Measurements from ENCODE around the gene GMDS. TPM values are rescaled to one million over a fixed set of nuclear protein-coding genes. Genes with fewer than 3 reads are reported as not detected.

GMDS gene
- total and polyA plus RNA-seq, 2 experiments from 2014 or later: 30.1 to 36.5 TPM

- Mint-ChIP-seq H3K27ac (peak overlapping the region; percentile 21; the same call in 1 of the 2 replicates), H3K27me3 (ENCODE audit: insufficient read depth, low read depth, poor library complexity) (peaks cover 1% of the 10 kb centered on the region), H3K9me3 (0 out of 3 replicates have a peak, but pooled peaks cover 4% of the 10 kb centered on the region), H3K36me3 (ENCODE audit: low read depth) (peaks cover 3% of the 10 kb centered on the region; the same call in 1 of the 3 replicates), H3K4me1 (peaks cover 29% of the 10 kb centered on the region), H3K4me3 (no peak overlapping the region)
- no peaks in the 10 kb centered on the region for H3K79me2 ChIP-seq (replicated peaks; ENCODE audit: insufficient read depth)
- no peaks in the 10 kb centered on the region for H3K36me3 ChIP-seq (ENCODE audit: insufficient read depth)
- ATAC-seq: no peak
- TF ChIP-seq, protein P1, sequence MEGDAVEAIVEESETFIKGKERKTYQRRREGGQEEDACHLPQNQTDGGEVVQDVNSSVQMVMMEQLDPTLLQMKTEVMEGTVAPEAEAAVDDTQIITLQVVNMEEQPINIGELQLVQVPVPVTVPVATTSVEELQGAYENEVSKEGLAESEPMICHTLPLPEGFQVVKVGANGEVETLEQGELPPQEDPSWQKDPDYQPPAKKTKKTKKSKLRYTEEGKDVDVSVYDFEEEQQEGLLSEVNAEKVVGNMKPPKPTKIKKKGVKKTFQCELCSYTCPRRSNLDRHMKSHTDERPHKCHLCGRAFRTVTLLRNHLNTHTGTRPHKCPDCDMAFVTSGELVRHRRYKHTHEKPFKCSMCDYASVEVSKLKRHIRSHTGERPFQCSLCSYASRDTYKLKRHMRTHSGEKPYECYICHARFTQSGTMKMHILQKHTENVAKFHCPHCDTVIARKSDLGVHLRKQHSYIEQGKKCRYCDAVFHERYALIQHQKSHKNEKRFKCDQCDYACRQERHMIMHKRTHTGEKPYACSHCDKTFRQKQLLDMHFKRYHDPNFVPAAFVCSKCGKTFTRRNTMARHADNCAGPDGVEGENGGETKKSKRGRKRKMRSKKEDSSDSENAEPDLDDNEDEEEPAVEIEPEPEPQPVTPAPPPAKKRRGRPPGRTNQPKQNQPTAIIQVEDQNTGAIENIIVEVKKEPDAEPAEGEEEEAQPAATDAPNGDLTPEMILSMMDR (conservative IDR thresholded peaks at IDR 0.05; ENCODE audit: low read depth in 2 of 2): no peak
- no peak for TF ChIP-seq STAT1 (IDR thresholded peaks at IDR 0.05; ENCODE audit: unreplicated experiment)
- no peaks in the 10 kb centered on the region for H3K27me3 ChIP-seq (ENCODE audit: insufficient read depth)
- H4K20me1 ChIP-seq (replicated peaks; ENCODE audit: insufficient read depth): no peaks in the 10 kb centered on the region
- no peak overlapping the region for H3K27ac ChIP-seq (ENCODE audit: low read depth)
- H3K9me2 ChIP-seq (ENCODE audit: insufficient read depth): no peaks in the 10 kb centered on the region
- no peak for DNase-seq (ENCODE audit: low spot score)
- H2AFZ ChIP-seq: no peak overlapping the region
- peaks cover 37% of the 10 kb centered on the region for H3K4me1 ChIP-seq (ENCODE audit: insufficient read depth)
- H3K4me3 ChIP-seq: no peak overlapping the region
- H3K4me2 ChIP-seq: no peak overlapping the region
- H3F3A ChIP-seq (replicated peaks; ENCODE audit: low read depth): no peaks in the 10 kb centered on the region
These were observed 413.0 kb downstream of the GMDS start for GRCh38 chr6:1832358-1832757.

GRCh38 chr6:1827984-1828793 lies 417.2 kb downstream of the GMDS start:
- Mint-ChIP-seq H3K27ac (no peak overlapping the region), H3K9me3 (0 out of 3 replicates have a peak, but pooled peaks cover 4% of the 10 kb centered on the region), H3K4me1 (peaks cover 9% of the 10 kb centered on the region), H3K27me3 (ENCODE audit: insufficient read depth, low read depth, poor library complexity) (no peaks in the 10 kb centered on the region), H3K4me3 (no peak overlapping the region), H3K36me3 (ENCODE audit: low read depth) (peaks cover 3% of the 10 kb centered on the region; the same call in 1 of the 3 replicates)
- ATAC-seq (no peak), DNase-seq (ENCODE audit: low spot score) (no peak)
- H3K4me2 ChIP-seq: no peak overlapping the region
- H3K4me3 ChIP-seq: no peak overlapping the region
- no peaks in the 10 kb centered on the region for H3F3A ChIP-seq (replicated peaks; ENCODE audit: low read depth)
- H3K27me3 ChIP-seq (ENCODE audit: insufficient read depth): no peaks in the 10 kb centered on the region
- H3K36me3 ChIP-seq (ENCODE audit: insufficient read depth): no peaks in the 10 kb centered on the region
- H3K79me2 ChIP-seq (replicated peaks; ENCODE audit: insufficient read depth): no peaks in the 10 kb centered on the region
- no peaks in the 10 kb centered on the region for H4K20me1 ChIP-seq (replicated peaks; ENCODE audit: insufficient read depth)
- H3K4me1 ChIP-seq (ENCODE audit: insufficient read depth): peaks cover 4% of the 10 kb centered on the region; the same call in 1 of the 2 replicates
- no peak overlapping the region for H2AFZ ChIP-seq
- H3K27ac ChIP-seq (ENCODE audit: low read depth): no peak overlapping the region
- no peaks in the 10 kb centered on the region for H3K9me2 ChIP-seq (ENCODE audit: insufficient read depth)
- TF ChIP-seq STAT1 (IDR thresholded peaks at IDR 0.05; ENCODE audit: unreplicated experiment) (no peak), NANOG (IDR thresholded peaks at IDR 0.05; ENCODE audit: borderline replicate concordance) (no peak), CREB1 (CRISPR knock-in tag; IDR thresholded peaks at IDR 0.05; ENCODE audit: low read depth) (no peak), ZNF114 (CRISPR knock-in tag; IDR thresholded peaks at IDR 0.05) (no peak), EZH2 (IDR thresholded peaks at IDR 0.05; ENCODE audit: low read depth, unreplicated experiment) (no peak), JUNB (IDR thresholded peaks at IDR 0.05; ENCODE audit: unreplicated experiment) (no peak), ZNF331 (CRISPR knock-in tag; IDR thresholded peaks at IDR 0.05; ENCODE audit: low read depth) (no peak)
- TF ChIP-seq, protein P2, sequence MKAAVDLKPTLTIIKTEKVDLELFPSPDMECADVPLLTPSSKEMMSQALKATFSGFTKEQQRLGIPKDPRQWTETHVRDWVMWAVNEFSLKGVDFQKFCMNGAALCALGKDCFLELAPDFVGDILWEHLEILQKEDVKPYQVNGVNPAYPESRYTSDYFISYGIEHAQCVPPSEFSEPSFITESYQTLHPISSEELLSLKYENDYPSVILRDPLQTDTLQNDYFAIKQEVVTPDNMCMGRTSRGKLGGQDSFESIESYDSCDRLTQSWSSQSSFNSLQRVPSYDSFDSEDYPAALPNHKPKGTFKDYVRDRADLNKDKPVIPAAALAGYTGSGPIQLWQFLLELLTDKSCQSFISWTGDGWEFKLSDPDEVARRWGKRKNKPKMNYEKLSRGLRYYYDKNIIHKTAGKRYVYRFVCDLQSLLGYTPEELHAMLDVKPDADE (IDR thresholded peaks at IDR 0.05): no peak
- TF ChIP-seq, protein P3, sequence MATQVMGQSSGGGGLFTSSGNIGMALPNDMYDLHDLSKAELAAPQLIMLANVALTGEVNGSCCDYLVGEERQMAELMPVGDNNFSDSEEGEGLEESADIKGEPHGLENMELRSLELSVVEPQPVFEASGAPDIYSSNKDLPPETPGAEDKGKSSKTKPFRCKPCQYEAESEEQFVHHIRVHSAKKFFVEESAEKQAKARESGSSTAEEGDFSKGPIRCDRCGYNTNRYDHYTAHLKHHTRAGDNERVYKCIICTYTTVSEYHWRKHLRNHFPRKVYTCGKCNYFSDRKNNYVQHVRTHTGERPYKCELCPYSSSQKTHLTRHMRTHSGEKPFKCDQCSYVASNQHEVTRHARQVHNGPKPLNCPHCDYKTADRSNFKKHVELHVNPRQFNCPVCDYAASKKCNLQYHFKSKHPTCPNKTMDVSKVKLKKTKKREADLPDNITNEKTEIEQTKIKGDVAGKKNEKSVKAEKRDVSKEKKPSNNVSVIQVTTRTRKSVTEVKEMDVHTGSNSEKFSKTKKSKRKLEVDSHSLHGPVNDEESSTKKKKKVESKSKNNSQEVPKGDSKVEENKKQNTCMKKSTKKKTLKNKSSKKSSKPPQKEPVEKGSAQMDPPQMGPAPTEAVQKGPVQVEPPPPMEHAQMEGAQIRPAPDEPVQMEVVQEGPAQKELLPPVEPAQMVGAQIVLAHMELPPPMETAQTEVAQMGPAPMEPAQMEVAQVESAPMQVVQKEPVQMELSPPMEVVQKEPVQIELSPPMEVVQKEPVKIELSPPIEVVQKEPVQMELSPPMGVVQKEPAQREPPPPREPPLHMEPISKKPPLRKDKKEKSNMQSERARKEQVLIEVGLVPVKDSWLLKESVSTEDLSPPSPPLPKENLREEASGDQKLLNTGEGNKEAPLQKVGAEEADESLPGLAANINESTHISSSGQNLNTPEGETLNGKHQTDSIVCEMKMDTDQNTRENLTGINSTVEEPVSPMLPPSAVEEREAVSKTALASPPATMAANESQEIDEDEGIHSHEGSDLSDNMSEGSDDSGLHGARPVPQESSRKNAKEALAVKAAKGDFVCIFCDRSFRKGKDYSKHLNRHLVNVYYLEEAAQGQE (IDR thresholded peaks at IDR 0.05; ENCODE audit: unreplicated experiment): no peak
- TF ChIP-seq, protein P1 (conservative IDR thresholded peaks at IDR 0.05; ENCODE audit: low read depth in 2 of 2): no peak
